Fibroblast of lung (primary cell): ENCODE measurements around the gene MCRS1.

Experiments used
- CTCF ChIP-seq, 2 donors: IDR thresholded peaks in 1 of 2; conservative IDR thresholded peaks in 1 of 2; 1 replicate in 1 of 2; 2 replicates in 1 of 2; pipeline ENCODE4 v1.5.1; 2011 to 2012; ENCODE audit warnings: low read length in 2 of 2, control low read depth in 1 of 2, inconsistent platforms in 1 of 2, low read depth in 1 of 2, mild to moderate bottlenecking in 1 of 2
- EZH2 ChIP-seq: IDR thresholded peaks from 2 replicates; pipeline ENCODE4 v1.5.1; 2012; ENCODE audit warnings: low read length, control low read depth, mild to moderate bottlenecking; ENCODE audit errors: missing control alignments

- TF ChIP-seq CTCF (conservative IDR thresholded peaks at IDR 0.05 in 1 of 2, IDR thresholded peaks at IDR 0.05 in 1 of 2; ENCODE audit: low read depth in 1 of 2, low read length in 2 of 2) (no peak), EZH2 (no peak)
Measured at GRCh38 chr12:49599961-49600360, 32.0 kb upstream of the MCRS1 start.
